ENCODE results near the gene TBC1D2B. TPM values are rescaled to one million over a fixed set of nuclear protein-coding genes. Genes with fewer than 3 reads are reported as not detected.

TBC1D2B gene
- total RNA-seq, 1 donor from 2014 or later: 13.8 TPM

GRCh38 chr15:78105476-78106241 lies 28.1 kb upstream of the TBC1D2B start:
- Mint-ChIP-seq H3K4me1 (ENCODE audit: unreplicated experiment) (peaks cover 14% of the 10 kb centered on the region), H3K36me3 (ENCODE audit: low read depth, unreplicated experiment) (no peaks in the 10 kb centered on the region), H3K9me3 (ENCODE audit: unreplicated experiment) (no peaks in the 10 kb centered on the region), H3K27me3 (ENCODE audit: unreplicated experiment) (peaks cover 4% of the 10 kb centered on the region), H3K4me3 (ENCODE audit: unreplicated experiment) (no peak overlapping the region), H3K27ac (ENCODE audit: unreplicated experiment) (no peak overlapping the region)
- no peak for TF ChIP-seq CTCF (IDR thresholded peaks at IDR 0.05; ENCODE audit: unreplicated experiment)
- DNase-seq (ENCODE audit: low spot score): no peak

- peaks cover 4% of the 10 kb centered on the region for H3K27me3 Mint-ChIP-seq (ENCODE audit: unreplicated experiment)
- no peaks in the 10 kb centered on the region for H3K9me3 Mint-ChIP-seq (ENCODE audit: unreplicated experiment)
- H3K4me3 Mint-ChIP-seq (ENCODE audit: unreplicated experiment): no peak overlapping the region
- DNase-seq (ENCODE audit: low spot score): no peak
- no peak overlapping the region for H3K27ac Mint-ChIP-seq (ENCODE audit: unreplicated experiment)
- H3K4me1 Mint-ChIP-seq (ENCODE audit: unreplicated experiment): peaks cover 14% of the 10 kb centered on the region
- no peaks in the 10 kb centered on the region for H3K36me3 Mint-ChIP-seq (ENCODE audit: low read depth, unreplicated experiment)
- TF ChIP-seq CTCF (IDR thresholded peaks at IDR 0.05; ENCODE audit: unreplicated experiment): no peak
Measured at GRCh38 chr15:78104566-78105475, 27.3 kb upstream of the TBC1D2B start.

GRCh38 chr15:78104119-78104479 lies 26.6 kb upstream of the TBC1D2B start:
- DNase-seq (ENCODE audit: low spot score): no peak
- peaks cover 14% of the 10 kb centered on the region for H3K4me1 Mint-ChIP-seq (ENCODE audit: unreplicated experiment)
- TF ChIP-seq CTCF (IDR thresholded peaks at IDR 0.05; ENCODE audit: unreplicated experiment): no peak
- peaks cover 4% of the 10 kb centered on the region for H3K27me3 Mint-ChIP-seq (ENCODE audit: unreplicated experiment)
- no peak overlapping the region for H3K27ac Mint-ChIP-seq (ENCODE audit: unreplicated experiment)
- no peaks in the 10 kb centered on the region for H3K9me3 Mint-ChIP-seq (ENCODE audit: unreplicated experiment)
- H3K36me3 Mint-ChIP-seq (ENCODE audit: low read depth, unreplicated experiment): no peaks in the 10 kb centered on the region
- H3K4me3 Mint-ChIP-seq (ENCODE audit: unreplicated experiment): no peak overlapping the region

- Mint-ChIP-seq H3K27me3 (ENCODE audit: unreplicated experiment) (peaks cover 4% of the 10 kb centered on the region), H3K27ac (ENCODE audit: unreplicated experiment) (no peak overlapping the region), H3K4me1 (ENCODE audit: unreplicated experiment) (peaks cover 14% of the 10 kb centered on the region), H3K4me3 (ENCODE audit: unreplicated experiment) (no peak overlapping the region), H3K36me3 (ENCODE audit: low read depth, unreplicated experiment) (no peaks in the 10 kb centered on the region), H3K9me3 (ENCODE audit: unreplicated experiment) (no peaks in the 10 kb centered on the region)
- TF ChIP-seq CTCF (IDR thresholded peaks at IDR 0.05; ENCODE audit: unreplicated experiment): no peak
- DNase-seq (ENCODE audit: low spot score): no peak
Measured at GRCh38 chr15:78103406-78104118, 26.1 kb upstream of the TBC1D2B start.
